ENCODE measurements around the gene CRYBB3. TPM values are rescaled to one million over a fixed set of nuclear protein-coding genes. Genes with fewer than 3 reads are reported as not detected.

CRYBB3 gene
- total RNA-seq: not detected in 2 replicates

GRCh38 chr22:25199731-25200520 is at the start of gene CRYBB3:
Gene CRYBB3, plus strand, starts transcription at chr22:25199858. Its CDS starts 1,539 bp downstream, at chr22:25201397.

GRCh38 chr22:25219211-25219689 is 19.6 kb downstream of the CRYBB3 start, which contains the start of gene CRYBB2:
Gene CRYBB2, plus strand, starts transcription at chr22:25219639. Its CDS starts 1,791 bp downstream, at chr22:25221430.

Other genes with a start within 250 kb of the CRYBB3 start
- gene KIAA1671, start 247.1 kb upstream of the CRYBB3 start, total RNA-seq: under 0.01 TPM in 2 replicates
- gene CRYBB2, start 19.8 kb downstream of the CRYBB3 start, total RNA-seq: not detected in 2 replicates

Measured in bronchus fibroblast of lung (primary cell).